ENCODE data around the gene XKRX.

DNA sequence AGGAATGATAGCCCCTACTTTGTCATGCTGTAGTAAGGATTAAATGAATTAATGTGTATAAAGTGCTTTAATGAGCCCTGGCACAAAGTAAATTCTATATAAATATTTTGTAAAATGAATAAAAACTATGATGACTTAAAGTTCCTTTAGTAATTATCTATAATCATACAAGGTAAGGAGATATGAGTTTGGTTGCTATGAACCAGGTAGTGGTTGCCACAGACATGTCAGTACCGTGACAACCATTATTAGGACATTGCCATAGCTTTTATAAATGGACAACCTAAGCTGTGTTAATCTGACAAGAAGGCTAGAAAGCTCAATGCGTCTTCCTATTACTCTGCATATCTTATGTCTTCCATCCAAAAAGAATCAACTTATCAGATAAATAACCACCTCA lies 40.7 kb upstream of the XKRX start, which contains the start of gene ARL13A:
- no peak for TF ChIP-seq EZH2 (IDR thresholded peaks at IDR 0.05; ENCODE audit: borderline replicate concordance, insufficient read depth, low read depth, low read length, poor library complexity, severe bottlenecking)
- TF ChIP-seq, protein P1, sequence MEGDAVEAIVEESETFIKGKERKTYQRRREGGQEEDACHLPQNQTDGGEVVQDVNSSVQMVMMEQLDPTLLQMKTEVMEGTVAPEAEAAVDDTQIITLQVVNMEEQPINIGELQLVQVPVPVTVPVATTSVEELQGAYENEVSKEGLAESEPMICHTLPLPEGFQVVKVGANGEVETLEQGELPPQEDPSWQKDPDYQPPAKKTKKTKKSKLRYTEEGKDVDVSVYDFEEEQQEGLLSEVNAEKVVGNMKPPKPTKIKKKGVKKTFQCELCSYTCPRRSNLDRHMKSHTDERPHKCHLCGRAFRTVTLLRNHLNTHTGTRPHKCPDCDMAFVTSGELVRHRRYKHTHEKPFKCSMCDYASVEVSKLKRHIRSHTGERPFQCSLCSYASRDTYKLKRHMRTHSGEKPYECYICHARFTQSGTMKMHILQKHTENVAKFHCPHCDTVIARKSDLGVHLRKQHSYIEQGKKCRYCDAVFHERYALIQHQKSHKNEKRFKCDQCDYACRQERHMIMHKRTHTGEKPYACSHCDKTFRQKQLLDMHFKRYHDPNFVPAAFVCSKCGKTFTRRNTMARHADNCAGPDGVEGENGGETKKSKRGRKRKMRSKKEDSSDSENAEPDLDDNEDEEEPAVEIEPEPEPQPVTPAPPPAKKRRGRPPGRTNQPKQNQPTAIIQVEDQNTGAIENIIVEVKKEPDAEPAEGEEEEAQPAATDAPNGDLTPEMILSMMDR (IDR thresholded peaks at IDR 0.05): no peak
